PC-9 (cell line): ENCODE measurements around the gene SMTNL1. TPM values are rescaled to one million over a fixed set of nuclear protein-coding genes. Genes with fewer than 3 reads are reported as not detected.

Source experiments
- BruUV-seq: library from RNA; stranded (reverse); fragments of 400-500 nt; replicated peaks from 2 replicates; lab custom pipeline; 2021; lab: Mats Ljungman, UMichigan
- CTCF ChIA-PET: fragments of 300-600 bp; sonication (Branson Sonifier 250); formaldehyde crosslinking; loops from one replicate; lab custom pipeline; 2022; ENCODE audit warnings: antibody characterized with exemption; lab: Charles Lee
- POLR2A ChIA-PET: fragments of 300-600 bp; sonication (Branson Sonifier 250); formaldehyde crosslinking; loops from one replicate; lab custom pipeline; 2022; ENCODE audit warnings: antibody characterized with exemption; ENCODE audit not compliant: unreplicated experiment; lab: Charles Lee
- DNase-seq, 2 experiments: peaks; one replicate each; pipeline versions ENCODE4 v3.0.0 to v3.0.0-alpha.2; 2015 to 2022; ENCODE audit warnings: mixed read lengths in 1 of 2
- H2AFZ ChIP-seq: fragments of 200-600 bp; sonication (generic); 2 replicates; pipeline ENCODE4 v1.8.1; 2017; ENCODE audit warnings: antibody characterized with exemption
- H3F3A ChIP-seq: fragments of 200-600 bp; sonication (generic); 2 replicates; pipeline ENCODE4 v1.8.1; 2017; ENCODE audit warnings: antibody characterized with exemption, mild to moderate bottlenecking, low read depth; ENCODE audit not compliant: insufficient read depth
- H3K27ac ChIP-seq: fragments of 200-600 bp; sonication (generic); 2 replicates; pipeline ENCODE4 v1.6.1; 2016; ENCODE audit warnings: mixed run types
- H3K27me3 ChIP-seq: fragments of 200-600 bp; sonication (generic); 2 replicates; pipeline ENCODE4 v1.6.1; 2016; ENCODE audit warnings: low read depth, mixed run types; ENCODE audit not compliant: insufficient read depth
- H3K36me3 ChIP-seq: fragments of 200-600 bp; sonication (generic); 2 replicates; pipeline ENCODE4 v1.6.1; 2016; ENCODE audit warnings: low read depth, mixed run types
- H3K4me1 ChIP-seq: fragments of 200-600 bp; sonication (generic); replicated peaks from 2 replicates; pipeline ENCODE4 v1.6.1; 2016; ENCODE audit warnings: mixed run types; ENCODE audit not compliant: insufficient read depth
- H3K4me2 ChIP-seq: fragments of 200-600 bp; sonication (generic); 2 replicates; pipeline ENCODE4 v1.6.1; 2017; ENCODE audit warnings: mixed run types
- H3K4me3 ChIP-seq: fragments of 200-600 bp; sonication (generic); 2 replicates; pipeline ENCODE4 v1.6.1; 2016; ENCODE audit warnings: mixed run types
- H3K79me2 ChIP-seq: fragments of 200-600 bp; sonication (generic); 2 replicates; pipeline ENCODE4 v1.6.1; 2017; ENCODE audit warnings: low read depth, mixed run types
- H3K9me2 ChIP-seq: fragments of 200-600 bp; sonication (generic); 2 replicates; pipeline ENCODE4 v1.8.1; 2017; ENCODE audit warnings: mild to moderate bottlenecking; ENCODE audit not compliant: insufficient read depth
- H3K9me3 ChIP-seq: fragments of 200-600 bp; sonication (generic); 2 replicates; pipeline ENCODE4 v1.8.1; 2016; ENCODE audit warnings: low read depth; ENCODE audit not compliant: insufficient read depth
- H4K20me1 ChIP-seq: fragments of 200-600 bp; sonication (generic); 2 replicates; pipeline ENCODE4 v1.8.1; 2017; ENCODE audit not compliant: insufficient read depth
- EZH2 ChIP-seq: fragments of 200-600 bp; sonication (generic); IDR thresholded peaks from 2 replicates; pipeline ENCODE4 v1.8.0; 2017; ENCODE audit warnings: antibody characterized with exemption, low read depth
- intact Hi-C: fragments of 100-400 bp; cut with micrococcal nuclease; formaldehyde crosslinking; loops from one replicate; pipeline ENCODE4 v1.10.0; 2022; ENCODE audit not compliant: unreplicated experiment
- total RNA-seq: library from RNA; stranded (reverse); gene quantifications from 2 replicates; pipeline ENCODE4 v1.2.3, GENCODE V29; 2021
- TF ChIP-seq, protein P1 (sequence below): fragments of 200-600 bp; sonication (generic); conservative IDR thresholded peaks from 2 replicates; pipeline ENCODE4 v1.6.1; 2017; ENCODE audit warnings: mixed run types, antibody characterized with exemption, mild to moderate bottlenecking, moderate library complexity

The SMTNL1 gene
- total RNA-seq, 1 experiment from 2014 or later = not detected

DNA sequence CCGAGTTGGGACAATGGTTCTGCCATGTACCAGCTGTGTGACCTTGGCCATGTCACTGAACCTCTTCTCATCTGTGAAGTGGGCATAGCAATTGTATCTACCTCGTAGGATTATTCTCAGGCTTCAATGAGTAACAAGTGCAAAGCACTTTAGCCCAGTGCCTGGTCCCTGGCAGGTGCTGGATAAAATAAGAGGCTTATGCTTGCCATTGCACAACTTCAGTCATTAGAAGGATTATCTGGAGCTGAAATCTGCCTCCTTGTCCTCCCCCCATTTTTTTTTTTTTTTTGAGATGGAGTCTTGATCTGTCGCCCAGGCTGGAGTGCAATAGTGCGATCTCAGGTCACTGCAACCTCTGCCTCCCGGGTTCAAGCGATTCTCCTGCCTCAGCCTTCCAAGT, 7.2 kb downstream of the SMTNL1 start:
- H3F3A ChIP-seq = no peaks in the 10 kb centered on the region
- ChIA-PET POLR2A (no interaction called here), CTCF (interaction anchor here (0.7 kb wide), 1 partner anchor 17 kb away, joined by 4 read pairs; no protein-coding TSS in a partner anchor)
- H3K9me3 ChIP-seq = no peaks in the 10 kb centered on the region
- TF ChIP-seq, protein P1, sequence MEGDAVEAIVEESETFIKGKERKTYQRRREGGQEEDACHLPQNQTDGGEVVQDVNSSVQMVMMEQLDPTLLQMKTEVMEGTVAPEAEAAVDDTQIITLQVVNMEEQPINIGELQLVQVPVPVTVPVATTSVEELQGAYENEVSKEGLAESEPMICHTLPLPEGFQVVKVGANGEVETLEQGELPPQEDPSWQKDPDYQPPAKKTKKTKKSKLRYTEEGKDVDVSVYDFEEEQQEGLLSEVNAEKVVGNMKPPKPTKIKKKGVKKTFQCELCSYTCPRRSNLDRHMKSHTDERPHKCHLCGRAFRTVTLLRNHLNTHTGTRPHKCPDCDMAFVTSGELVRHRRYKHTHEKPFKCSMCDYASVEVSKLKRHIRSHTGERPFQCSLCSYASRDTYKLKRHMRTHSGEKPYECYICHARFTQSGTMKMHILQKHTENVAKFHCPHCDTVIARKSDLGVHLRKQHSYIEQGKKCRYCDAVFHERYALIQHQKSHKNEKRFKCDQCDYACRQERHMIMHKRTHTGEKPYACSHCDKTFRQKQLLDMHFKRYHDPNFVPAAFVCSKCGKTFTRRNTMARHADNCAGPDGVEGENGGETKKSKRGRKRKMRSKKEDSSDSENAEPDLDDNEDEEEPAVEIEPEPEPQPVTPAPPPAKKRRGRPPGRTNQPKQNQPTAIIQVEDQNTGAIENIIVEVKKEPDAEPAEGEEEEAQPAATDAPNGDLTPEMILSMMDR = no peak
- BruUV-seq = no TSS peak
- no peaks in the 10 kb centered on the region for H3K27me3 ChIP-seq
- no peaks in the 10 kb centered on the region for H3K79me2 ChIP-seq
- intact Hi-C loops = no loop called here
- 0 out of 2 replicates have a peak, but pooled peaks cover 5% of the 10 kb centered on the region for H3K4me1 ChIP-seq
- H3K9me2 ChIP-seq = no peaks in the 10 kb centered on the region
- no peaks in the 10 kb centered on the region for H3K36me3 ChIP-seq
- H3K4me3 ChIP-seq = no peak overlapping the region
- H4K20me1 ChIP-seq = no peaks in the 10 kb centered on the region
- no peak overlapping the region for H3K27ac ChIP-seq
- no peak overlapping the region for H2AFZ ChIP-seq
- DNase-seq = no peak
- H3K4me2 ChIP-seq = no peak overlapping the region

DNA sequence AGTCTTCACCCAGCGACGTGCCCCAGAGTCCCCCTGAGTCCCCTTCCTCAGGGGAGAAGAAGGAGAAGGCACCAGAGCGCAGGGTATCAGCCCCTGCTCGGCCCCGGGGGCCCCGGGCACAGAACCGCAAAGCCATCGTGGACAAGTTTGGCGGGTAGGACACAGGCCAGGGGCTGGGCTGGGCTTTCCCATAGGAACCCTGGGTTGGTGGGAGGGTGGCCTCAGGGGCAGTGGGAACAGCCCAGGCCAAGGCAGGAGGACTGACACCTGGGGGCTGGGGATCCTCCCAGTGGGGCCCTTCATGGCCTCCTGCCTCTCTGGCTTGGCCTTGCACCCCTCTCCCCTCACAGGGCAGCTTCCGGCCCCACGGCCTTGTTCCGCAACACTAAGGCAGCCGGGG, 8.5 kb downstream of the SMTNL1 start:
- no peaks in the 10 kb centered on the region for H3K79me2 ChIP-seq
- no peaks in the 10 kb centered on the region for H3K9me3 ChIP-seq
- H3K36me3 ChIP-seq = no peaks in the 10 kb centered on the region
- ChIA-PET CTCF (no interaction called here), POLR2A (no interaction called here)
- no peaks in the 10 kb centered on the region for H3F3A ChIP-seq
- H3K4me2 ChIP-seq = no peak overlapping the region
- intact Hi-C loops = no loop called here
- H3K27ac ChIP-seq = no peak overlapping the region
- TF ChIP-seq, protein P1 = no peak
- no peak for TF ChIP-seq EZH2
- H3K4me1 ChIP-seq = 0 out of 2 replicates have a peak, but pooled peaks cover 5% of the 10 kb centered on the region
- no peak for DNase-seq
- H3K4me3 ChIP-seq = no peak overlapping the region
- no peaks in the 10 kb centered on the region for H3K27me3 ChIP-seq
- no peaks in the 10 kb centered on the region for H4K20me1 ChIP-seq
- H2AFZ ChIP-seq = no peak overlapping the region
- no TSS peak for BruUV-seq
- no peaks in the 10 kb centered on the region for H3K9me2 ChIP-seq

DNA sequence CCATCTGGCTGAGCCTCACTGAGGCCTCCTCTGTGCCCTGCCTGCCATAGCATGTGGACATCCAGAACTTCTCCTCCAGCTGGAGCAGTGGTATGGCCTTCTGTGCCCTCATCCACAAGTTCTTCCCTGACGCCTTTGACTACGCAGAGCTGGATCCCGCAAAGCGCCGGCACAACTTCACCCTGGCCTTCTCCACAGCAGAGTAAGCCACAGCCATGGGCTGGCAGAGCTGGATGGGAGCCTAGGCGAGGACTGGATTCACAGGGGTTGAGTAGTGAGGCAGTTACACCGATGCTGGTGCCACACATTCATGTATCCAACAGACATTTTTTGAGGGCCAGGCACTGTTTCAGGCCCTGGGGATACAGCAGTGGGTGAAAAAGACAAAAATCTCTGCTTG, 9.1 kb downstream of the SMTNL1 start:
- POLR2A ChIA-PET = no interaction called here
- BruUV-seq = no TSS peak
- no peak for TF ChIP-seq EZH2
- TF ChIP-seq, protein P1 = no peak

More for the DNA sequence above, 9.1 kb downstream of the SMTNL1 start:
- Histone ChIP-seq H3K4me3 (no peak overlapping the region), H2AFZ (no peak overlapping the region), H3K27me3 (no peaks in the 10 kb centered on the region), H3K36me3 (no peaks in the 10 kb centered on the region), H3K9me2 (no peaks in the 10 kb centered on the region), H3K4me1 (0 out of 2 replicates have a peak, but pooled peaks cover 5% of the 10 kb centered on the region), H4K20me1 (no peaks in the 10 kb centered on the region), H3F3A (no peaks in the 10 kb centered on the region), H3K9me3 (no peaks in the 10 kb centered on the region), H3K4me2 (no peak overlapping the region), H3K79me2 (no peaks in the 10 kb centered on the region), H3K27ac (no peak overlapping the region)
- intact Hi-C loops = no loop called here
- CTCF ChIA-PET = no interaction called here
- DNase-seq = no peak
